ENCODE results near the gene MLLT1.

GRCh38 chr19:6204866-6205723 is 74.7 kb downstream of the MLLT1 start:
- TF ChIP-seq CTCF (IDR thresholded peaks at IDR 0.05) = no peak
- no peak for TF ChIP-seq EZH2 (IDR thresholded peaks at IDR 0.05; ENCODE audit: borderline replicate concordance, insufficient read depth, low read depth, low read length, poor library complexity, severe bottlenecking)

All from B cell (primary cell).